GM12878 (cell line): ENCODE results near the gene ASAP3.

Experiments used
- NR2C2 ChIP-seq: IDR thresholded peaks from 2 replicates; pipeline ENCODE4 v1.6.1; 2011; ENCODE audit warnings: borderline replicate concordance, low read depth; ENCODE audit not compliant: control insufficient read depth, insufficient read length
- TF ChIP-seq, protein P1 (sequence below), 3 experiments: IDR thresholded peaks in 2 of 3; conservative IDR thresholded peaks in 1 of 3; 2 replicates each; pipeline ENCODE4 v1.5.1; 2011; ENCODE audit warnings: low read depth in 3 of 3, low read length in 3 of 3, mild to moderate bottlenecking in 3 of 3, control low read depth in 2 of 3, moderate library complexity in 2 of 3, inconsistent platforms in 1 of 3, mixed read lengths in 1 of 3; ENCODE audit not compliant: control insufficient read depth in 2 of 3, insufficient read depth in 1 of 3; ENCODE audit errors: extremely low read depth in 1 of 3

DNA sequence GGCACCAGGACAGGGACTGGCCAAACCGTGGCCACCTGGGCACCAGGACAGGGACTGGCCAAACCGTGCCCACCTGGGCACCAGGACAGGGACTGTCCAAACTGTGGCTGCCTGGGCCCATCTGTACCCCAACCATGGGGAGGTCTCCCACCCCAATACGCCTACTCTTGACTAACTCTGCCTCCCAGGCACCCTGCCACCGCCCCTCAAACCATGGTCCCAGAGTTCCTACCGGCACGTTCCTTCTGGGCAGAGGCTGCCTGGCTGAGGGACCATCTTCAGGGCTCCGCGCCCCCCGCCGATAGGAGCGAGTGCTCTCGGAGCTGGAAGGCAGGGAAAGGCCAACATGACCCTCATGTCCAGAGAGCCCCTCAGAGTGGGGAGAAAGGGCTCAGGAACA, 53.2 kb downstream of the ASAP3 start:
- TF ChIP-seq NR2C2 = no peak
- TF ChIP-seq, protein P1, sequence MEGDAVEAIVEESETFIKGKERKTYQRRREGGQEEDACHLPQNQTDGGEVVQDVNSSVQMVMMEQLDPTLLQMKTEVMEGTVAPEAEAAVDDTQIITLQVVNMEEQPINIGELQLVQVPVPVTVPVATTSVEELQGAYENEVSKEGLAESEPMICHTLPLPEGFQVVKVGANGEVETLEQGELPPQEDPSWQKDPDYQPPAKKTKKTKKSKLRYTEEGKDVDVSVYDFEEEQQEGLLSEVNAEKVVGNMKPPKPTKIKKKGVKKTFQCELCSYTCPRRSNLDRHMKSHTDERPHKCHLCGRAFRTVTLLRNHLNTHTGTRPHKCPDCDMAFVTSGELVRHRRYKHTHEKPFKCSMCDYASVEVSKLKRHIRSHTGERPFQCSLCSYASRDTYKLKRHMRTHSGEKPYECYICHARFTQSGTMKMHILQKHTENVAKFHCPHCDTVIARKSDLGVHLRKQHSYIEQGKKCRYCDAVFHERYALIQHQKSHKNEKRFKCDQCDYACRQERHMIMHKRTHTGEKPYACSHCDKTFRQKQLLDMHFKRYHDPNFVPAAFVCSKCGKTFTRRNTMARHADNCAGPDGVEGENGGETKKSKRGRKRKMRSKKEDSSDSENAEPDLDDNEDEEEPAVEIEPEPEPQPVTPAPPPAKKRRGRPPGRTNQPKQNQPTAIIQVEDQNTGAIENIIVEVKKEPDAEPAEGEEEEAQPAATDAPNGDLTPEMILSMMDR (IDR thresholded peaks at IDR 0.05 in 2 of 3, conservative IDR thresholded peaks at IDR 0.05 in 1 of 3; ENCODE audit: control insufficient read depth in 2 of 3, extremely low read depth in 1 of 3, insufficient read depth in 1 of 3, low read depth in 3 of 3, low read length in 3 of 3) = no peak
